Smooth muscle cell (in vitro differentiated cells): Measurements from ENCODE around the gene KRTAP5-7. TPM values are rescaled to one million over a fixed set of nuclear protein-coding genes. Genes with fewer than 3 reads are reported as not detected.

ENCODE experiments used
- DNase-seq: peaks from one replicate; lab custom pipeline; 2025; ENCODE audit not compliant: unreplicated experiment; lab: John Stamatoyannopoulos, UW
- H2AFZ ChIP-seq: fragments of 200-600 bp; sonication (generic); 2 replicates; pipeline ENCODE4 v1.6.0; 2016; ENCODE audit warnings: antibody characterized with exemption, low read depth, mild to moderate bottlenecking
- H3F3A ChIP-seq: fragments of 200-600 bp; sonication (generic); 2 replicates; pipeline ENCODE4 v1.6.0; 2017; ENCODE audit warnings: antibody characterized with exemption, low read depth
- H3K27ac ChIP-seq: fragments of 200-600 bp; sonication (generic); 2 replicates; pipeline ENCODE4 v1.5.1; 2016; ENCODE audit warnings: low read depth, mild to moderate bottlenecking
- H3K27me3 ChIP-seq: fragments of 200-600 bp; sonication (generic); 2 replicates; pipeline ENCODE4 v1.6.1; 2016; ENCODE audit warnings: low read depth, mild to moderate bottlenecking
- H3K36me3 ChIP-seq: fragments of 200-600 bp; sonication (generic); 2 replicates; pipeline ENCODE4 v1.5.1; 2016; ENCODE audit warnings: low read depth
- H3K4me1 ChIP-seq: fragments of 200-600 bp; sonication (generic); 2 replicates; pipeline ENCODE4 v1.5.1; 2016; ENCODE audit warnings: low read depth
- H3K4me2 ChIP-seq: fragments of 200-600 bp; sonication (generic); 2 replicates; pipeline ENCODE4 v1.6.0; 2016; ENCODE audit warnings: mild to moderate bottlenecking
- H3K4me3 ChIP-seq: fragments of 200-600 bp; sonication (generic); 2 replicates; pipeline ENCODE4 v1.5.1; 2016; ENCODE audit warnings: mild to moderate bottlenecking
- H3K79me2 ChIP-seq: fragments of 200-600 bp; sonication (generic); 2 replicates; pipeline ENCODE4 v1.6.0; 2016; ENCODE audit warnings: low read depth, mild to moderate bottlenecking
- H3K9ac ChIP-seq: fragments of 200-600 bp; sonication (generic); 2 replicates; pipeline ENCODE4 v1.6.0; 2016; ENCODE audit warnings: low read depth
- H3K9me3 ChIP-seq: fragments of 200-600 bp; sonication (generic); replicated peaks from 2 replicates; pipeline ENCODE4 v1.5.1; 2016; ENCODE audit warnings: low read depth
- H4K20me1 ChIP-seq: fragments of 200-600 bp; sonication (generic); 2 replicates; pipeline ENCODE4 v1.6.0; 2016; ENCODE audit warnings: low read depth
- WGBS: methylation state at CpG from one replicate; pipeline ENCODE4 v1.1.7; 2016; ENCODE audit warnings: low lambda C conversion rate; 5-methylcytosine and 5-hydroxymethylcytosine counted together
- polyA plus RNA-seq: library from polyadenylated mRNA; unstranded; fragments of >200 nt; fragmentation: Nextera tagmentation; extraction: Ambion mirVana; gene quantifications from 2 replicates; pipeline ENCODE4 v1.2.1, GENCODE V29; 2016
- total RNA-seq: library from RNA; depleted of rRNA; stranded (reverse); fragments of >200 nt; gene quantifications from 2 replicates; pipeline ENCODE4 v1.2.3, GENCODE V29; 2014
- TF ChIP-seq, protein P1 (sequence below): fragments of 200-600 bp; sonication (generic); IDR thresholded peaks from 2 replicates; pipeline ENCODE4 v1.5.1; 2017; ENCODE audit warnings: borderline replicate concordance, mild to moderate bottlenecking, antibody characterized with exemption; ENCODE audit not compliant: insufficient read depth, poor library complexity, severe bottlenecking

The KRTAP5-7 gene
- total and polyA plus RNA-seq, 2 experiments from 2014 or later: not detected

DNA sequence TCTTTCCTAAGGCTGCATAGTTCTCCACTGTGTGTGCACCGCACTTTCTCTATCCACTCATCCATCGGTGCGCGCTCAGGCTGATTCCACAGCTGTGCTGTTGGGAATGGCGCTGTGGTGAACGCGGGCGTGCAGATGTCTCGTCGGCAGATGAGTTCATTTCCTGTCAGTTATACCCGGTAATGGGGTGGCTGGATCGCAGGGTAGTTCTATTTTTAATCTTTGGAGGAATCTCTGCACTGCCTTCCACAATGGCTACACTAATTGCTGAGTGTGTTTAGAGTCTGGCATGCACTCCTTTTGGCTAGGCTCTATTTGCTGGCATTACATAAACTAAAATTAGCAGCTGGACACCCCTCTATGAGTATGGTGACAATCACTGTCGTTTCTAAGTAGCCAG lies 27.9 kb upstream of the KRTAP5-7 start:
- Histone ChIP-seq H3K9ac (no peak overlapping the region), H3K36me3 (peaks cover 10% of the 10 kb centered on the region), H3K4me1 (no peaks in the 10 kb centered on the region), H3F3A (no peaks in the 10 kb centered on the region), H3K27ac (no peak overlapping the region), H4K20me1 (no peaks in the 10 kb centered on the region), H3K9me3 (no peaks in the 10 kb centered on the region), H2AFZ (no peak overlapping the region), H3K27me3 (no peaks in the 10 kb centered on the region), H3K4me3 (no peak overlapping the region), H3K79me2 (no peaks in the 10 kb centered on the region), H3K4me2 (no peak overlapping the region)
- DNase-seq: no peak
- TF ChIP-seq, protein P1, sequence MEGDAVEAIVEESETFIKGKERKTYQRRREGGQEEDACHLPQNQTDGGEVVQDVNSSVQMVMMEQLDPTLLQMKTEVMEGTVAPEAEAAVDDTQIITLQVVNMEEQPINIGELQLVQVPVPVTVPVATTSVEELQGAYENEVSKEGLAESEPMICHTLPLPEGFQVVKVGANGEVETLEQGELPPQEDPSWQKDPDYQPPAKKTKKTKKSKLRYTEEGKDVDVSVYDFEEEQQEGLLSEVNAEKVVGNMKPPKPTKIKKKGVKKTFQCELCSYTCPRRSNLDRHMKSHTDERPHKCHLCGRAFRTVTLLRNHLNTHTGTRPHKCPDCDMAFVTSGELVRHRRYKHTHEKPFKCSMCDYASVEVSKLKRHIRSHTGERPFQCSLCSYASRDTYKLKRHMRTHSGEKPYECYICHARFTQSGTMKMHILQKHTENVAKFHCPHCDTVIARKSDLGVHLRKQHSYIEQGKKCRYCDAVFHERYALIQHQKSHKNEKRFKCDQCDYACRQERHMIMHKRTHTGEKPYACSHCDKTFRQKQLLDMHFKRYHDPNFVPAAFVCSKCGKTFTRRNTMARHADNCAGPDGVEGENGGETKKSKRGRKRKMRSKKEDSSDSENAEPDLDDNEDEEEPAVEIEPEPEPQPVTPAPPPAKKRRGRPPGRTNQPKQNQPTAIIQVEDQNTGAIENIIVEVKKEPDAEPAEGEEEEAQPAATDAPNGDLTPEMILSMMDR: no peak
- WGBS: 94% methylated on average over 13 of the region's 13 CpGs

DNA sequence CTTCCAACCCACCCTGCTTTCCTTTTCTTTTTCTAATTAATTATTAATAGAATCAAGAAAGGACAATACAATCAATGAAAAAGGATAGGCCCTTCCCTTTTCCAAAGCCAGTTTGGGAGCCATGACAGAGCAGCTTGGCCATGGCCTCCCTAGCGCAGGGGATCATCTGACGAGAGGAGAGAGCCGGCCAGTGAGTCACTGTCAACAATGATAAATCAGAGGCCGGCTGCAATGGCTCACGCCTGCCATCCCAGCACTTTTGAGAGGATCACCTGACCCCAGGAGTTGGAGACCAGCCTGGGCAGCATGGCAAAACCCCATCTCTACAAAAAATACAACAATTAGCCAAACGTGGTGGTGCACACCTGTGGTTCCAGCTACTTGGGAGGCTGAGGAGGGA lies 27.5 kb upstream of the KRTAP5-7 start:
- no peak overlapping the region for H3K4me3 ChIP-seq
- H2AFZ ChIP-seq: no peak overlapping the region
- no peaks in the 10 kb centered on the region for H3K27me3 ChIP-seq
- no peaks in the 10 kb centered on the region for H3F3A ChIP-seq
- 89% methylated on average over 6 of the region's 6 CpGs for WGBS
- no peaks in the 10 kb centered on the region for H3K9me3 ChIP-seq
- no peak overlapping the region for H3K4me2 ChIP-seq
- no peak overlapping the region for H3K27ac ChIP-seq
- H3K9ac ChIP-seq: no peak overlapping the region
- DNase-seq: no peak
- no peaks in the 10 kb centered on the region for H3K4me1 ChIP-seq
- TF ChIP-seq, protein P1: no peak
- H3K36me3 ChIP-seq: peaks cover 10% of the 10 kb centered on the region
- no peaks in the 10 kb centered on the region for H3K79me2 ChIP-seq
- no peaks in the 10 kb centered on the region for H4K20me1 ChIP-seq

DNA sequence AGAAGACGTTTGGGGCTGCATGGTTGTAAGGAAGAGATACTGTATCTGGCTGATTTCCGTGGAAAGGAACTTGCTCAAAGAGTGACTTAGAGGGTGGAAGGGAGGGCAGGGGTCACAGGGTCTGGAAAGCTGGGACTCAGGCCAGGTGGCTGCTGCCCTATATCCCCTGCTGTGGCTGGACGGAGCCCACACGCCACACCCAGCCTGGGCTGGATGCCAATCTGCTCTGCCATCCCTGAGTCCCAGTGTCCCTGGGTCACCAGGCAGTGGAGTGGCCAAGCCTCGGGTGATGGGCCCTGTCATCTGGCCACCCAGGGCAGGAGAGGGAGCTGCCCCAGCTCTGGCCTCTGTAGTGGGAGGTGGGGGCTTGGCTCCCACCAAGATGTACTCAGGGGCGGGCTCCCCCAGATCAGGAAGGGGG lies 26.5 kb upstream of the KRTAP5-7 start:
- TF ChIP-seq, protein P1: no peak
- no peak overlapping the region for H3K9ac ChIP-seq
- peaks cover 10% of the 10 kb centered on the region for H3K36me3 ChIP-seq
- H3K4me2 ChIP-seq: no peak overlapping the region
- no peaks in the 10 kb centered on the region for H3K4me1 ChIP-seq
- H3K27me3 ChIP-seq: no peaks in the 10 kb centered on the region
- no peaks in the 10 kb centered on the region for H4K20me1 ChIP-seq
- no peaks in the 10 kb centered on the region for H3F3A ChIP-seq
- no peaks in the 10 kb centered on the region for H3K79me2 ChIP-seq
- 79% methylated on average over 6 of the region's 6 CpGs for WGBS
- H3K4me3 ChIP-seq: no peak overlapping the region
- DNase-seq: no peak
- no peak overlapping the region for H3K27ac ChIP-seq
- no peaks in the 10 kb centered on the region for H3K9me3 ChIP-seq
- no peak overlapping the region for H2AFZ ChIP-seq

DNA sequence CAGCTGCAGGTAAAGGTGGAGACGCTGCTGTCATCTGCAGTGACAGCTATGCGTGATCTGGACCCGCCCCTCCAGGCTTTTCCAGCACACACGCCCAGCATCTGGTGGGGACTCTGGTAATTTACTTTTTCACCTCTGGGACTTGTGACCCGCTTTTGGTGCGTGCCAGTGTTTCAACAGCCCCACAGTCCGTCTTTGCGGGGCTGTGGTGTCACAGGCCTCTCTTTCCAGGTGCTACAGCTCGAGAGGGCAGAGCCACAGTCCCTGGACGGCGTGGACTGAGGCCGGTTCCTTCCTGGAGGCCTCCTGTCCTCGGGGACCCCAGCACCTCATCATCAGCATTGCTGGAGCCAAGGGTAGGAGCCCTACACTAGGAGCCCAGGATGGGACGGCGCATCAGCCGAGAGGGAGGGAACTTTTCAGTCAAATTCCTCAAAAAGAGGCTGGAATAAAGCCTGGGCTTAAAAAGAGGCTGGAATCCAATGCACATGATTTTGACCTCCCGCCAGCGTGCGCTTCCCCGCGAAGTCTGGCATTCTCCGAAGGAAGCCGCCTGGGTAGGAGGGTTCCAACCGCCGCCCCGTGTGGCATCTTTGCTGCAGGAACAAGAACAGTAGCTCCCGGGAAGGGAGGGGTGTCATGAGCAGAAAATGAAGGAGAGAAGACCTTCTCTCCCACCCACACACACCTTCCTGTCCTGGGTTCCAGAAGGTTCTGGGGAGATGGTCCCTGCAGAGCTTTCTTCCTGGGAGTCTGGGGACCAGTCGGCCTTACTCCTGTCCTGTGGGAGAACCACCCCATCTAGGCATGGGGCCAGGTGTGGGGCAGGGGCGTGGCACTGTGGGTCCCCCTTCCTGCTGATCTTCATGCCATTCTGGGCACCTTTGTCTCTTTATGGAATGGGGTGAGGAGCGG lies 25.7 kb upstream of the KRTAP5-7 start:
- no peaks in the 10 kb centered on the region for H4K20me1 ChIP-seq
- no peak overlapping the region for H3K27ac ChIP-seq
- WGBS: 97% methylated on average over 30 of the region's 30 CpGs
- TF ChIP-seq, protein P1: no peak
- DNase-seq: no peak
- no peak overlapping the region for H3K4me2 ChIP-seq
- no peaks in the 10 kb centered on the region for H3K27me3 ChIP-seq
- H3K36me3 ChIP-seq: peaks cover 10% of the 10 kb centered on the region
- H3K9ac ChIP-seq: no peak overlapping the region
- H3K4me1 ChIP-seq: no peaks in the 10 kb centered on the region
- no peaks in the 10 kb centered on the region for H3K9me3 ChIP-seq
- no peaks in the 10 kb centered on the region for H3F3A ChIP-seq
- no peak overlapping the region for H3K4me3 ChIP-seq
- no peak overlapping the region for H2AFZ ChIP-seq
- H3K79me2 ChIP-seq: no peaks in the 10 kb centered on the region
